H1 (cell line): ENCODE data around the gene ZNF511. TPM values are rescaled to one million over a fixed set of nuclear protein-coding genes. Genes with fewer than 3 reads are reported as not detected.

Experiments
- BCL11A ChIP-seq, 2 experiments: IDR thresholded peaks; one replicate each; pipeline ENCODE4 v1.6.1; 2011; ENCODE audit warnings: low read depth in 2 of 2, low read length in 2 of 2, mild to moderate bottlenecking in 2 of 2
- EP300 ChIP-seq, 2 experiments: IDR thresholded peaks; 1 replicate in 1 of 2; 2 replicates in 1 of 2; pipeline ENCODE4 v1.6.1; 2011 to 2012; ENCODE audit warnings: low read depth in 2 of 2, low read length in 2 of 2, mild to moderate bottlenecking in 2 of 2, borderline replicate concordance in 1 of 2, inconsistent platforms in 1 of 2, moderate library complexity in 1 of 2
- GTF2F1 ChIP-seq: IDR thresholded peaks from 2 replicates; pipeline ENCODE4 v1.6.1; 2012; ENCODE audit warnings: low read depth, low read length, improper control_type of control experiment, borderline replicate concordance
- RAD21 ChIP-seq, 2 experiments: IDR thresholded peaks in 1 of 2; conservative IDR thresholded peaks in 1 of 2; 2 replicates each; pipeline ENCODE4 v1.6.1; 2011; ENCODE audit warnings: low read depth in 2 of 2, low read length in 2 of 2, improper control_type of control experiment in 1 of 2, inconsistent platforms in 1 of 2, mild to moderate bottlenecking in 1 of 2, moderate library complexity in 1 of 2
- TCF12 ChIP-seq: IDR thresholded peaks from 2 replicates; pipeline ENCODE4 v1.6.1; 2011; ENCODE audit warnings: low read depth, mild to moderate bottlenecking, low read length
- polyA plus RNA-seq, 7 experiments: library from polyadenylated mRNA; depleted of rRNA in 3 of 7; stranded (reverse) in 5 of 7; unstranded in 2 of 7; fragments of >200 nt in 5 of 7; fragments of 200-250 nt in 2 of 7; gene quantifications; 1 replicate in 5 of 7; 2 replicates in 1 of 7; 4 replicates in 1 of 7; pipeline versions ENCODE4 v1.2.1 to v1.2.3, GENCODE V29; 2011 to 2013; ENCODE audit warnings: missing spikeins in 2 of 7, mixed read lengths in 2 of 7
- total RNA-seq: library from RNA; stranded (reverse); fragmentation: NEBNext Ultra II Directional; extraction: Animal tissue kit (Norgen Biotek cat#: 25700); gene quantifications from 2 replicates; pipeline ENCODE4 v1.2.1, GENCODE V29; 2021
- TF ChIP-seq, protein P1 (sequence below): IDR thresholded peaks from 2 replicates; pipeline ENCODE4 v1.6.1; 2012; ENCODE audit warnings: inconsistent platforms
- TF ChIP-seq, protein P2 (sequence below): IDR thresholded peaks from 2 replicates; pipeline ENCODE4 v1.6.1; 2012; ENCODE audit warnings: low read length, inconsistent platforms
- TF ChIP-seq, protein P3 (sequence below): IDR thresholded peaks from 2 replicates; pipeline ENCODE4 v1.6.1; 2011; ENCODE audit warnings: low read length, improper control_type of control experiment

ZNF511 gene
- total and polyA plus RNA-seq, 2 of the 8 experiments (the other 6 are each of a cell fraction or from before 2014, with no cell fraction given): 55.4 to 71.7 TPM

DNA sequence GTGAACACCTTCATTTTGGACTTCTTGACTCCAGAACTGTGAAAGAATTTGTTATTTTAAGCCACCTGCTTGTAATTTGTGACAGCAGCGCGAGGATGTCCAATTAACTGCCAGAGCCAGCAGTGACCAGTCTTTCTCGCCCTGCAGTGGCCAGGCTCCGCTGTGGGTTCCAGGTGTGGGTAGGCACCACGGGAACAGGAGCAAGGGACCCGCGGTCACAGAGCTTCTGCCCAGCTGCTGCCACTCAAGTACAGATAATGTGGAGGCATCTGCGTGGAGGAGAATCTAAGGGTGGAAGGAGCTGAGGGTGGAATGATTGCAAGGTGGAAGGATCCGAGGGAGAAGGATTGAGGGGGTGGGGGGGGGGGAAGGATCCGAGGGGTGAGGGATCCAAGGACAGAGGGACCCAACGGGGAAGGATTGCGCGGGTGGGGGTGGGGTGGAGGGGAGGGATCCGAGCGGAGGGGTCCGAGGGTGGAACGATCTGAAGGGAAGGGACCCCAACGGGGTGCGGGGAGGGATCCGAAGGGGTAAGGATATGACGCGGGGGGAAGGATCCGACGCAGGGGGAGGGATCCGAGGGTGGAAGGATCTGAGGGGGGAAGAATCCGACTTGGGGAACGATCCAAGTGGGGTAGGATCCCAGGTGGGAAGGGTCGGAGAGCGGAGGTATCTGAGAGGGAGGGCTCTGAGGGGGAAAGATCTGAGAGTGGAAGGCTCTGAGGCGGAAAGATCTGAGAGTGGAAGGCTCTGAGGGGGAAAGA lies 24.4 kb downstream of the ZNF511 start (continued):
- TF ChIP-seq GTF2F1 (no peak), BCL11A (IDR thresholded peaks at IDR 0.05; ENCODE audit: low read depth in 2 of 2, low read length in 2 of 2) (no peak), RAD21 (IDR thresholded peaks at IDR 0.05 in 1 of 2, conservative IDR thresholded peaks at IDR 0.05 in 1 of 2; ENCODE audit: low read depth in 2 of 2, low read length in 2 of 2) (no peak), TCF12 (no peak), EP300 (IDR thresholded peaks at IDR 0.05; ENCODE audit: borderline replicate concordance in 1 of 2, low read depth in 2 of 2, low read length in 2 of 2) (no peak)
- TF ChIP-seq, protein P1, sequence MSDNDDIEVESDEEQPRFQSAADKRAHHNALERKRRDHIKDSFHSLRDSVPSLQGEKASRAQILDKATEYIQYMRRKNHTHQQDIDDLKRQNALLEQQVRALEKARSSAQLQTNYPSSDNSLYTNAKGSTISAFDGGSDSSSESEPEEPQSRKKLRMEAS: no peak
- TF ChIP-seq, protein P2, sequence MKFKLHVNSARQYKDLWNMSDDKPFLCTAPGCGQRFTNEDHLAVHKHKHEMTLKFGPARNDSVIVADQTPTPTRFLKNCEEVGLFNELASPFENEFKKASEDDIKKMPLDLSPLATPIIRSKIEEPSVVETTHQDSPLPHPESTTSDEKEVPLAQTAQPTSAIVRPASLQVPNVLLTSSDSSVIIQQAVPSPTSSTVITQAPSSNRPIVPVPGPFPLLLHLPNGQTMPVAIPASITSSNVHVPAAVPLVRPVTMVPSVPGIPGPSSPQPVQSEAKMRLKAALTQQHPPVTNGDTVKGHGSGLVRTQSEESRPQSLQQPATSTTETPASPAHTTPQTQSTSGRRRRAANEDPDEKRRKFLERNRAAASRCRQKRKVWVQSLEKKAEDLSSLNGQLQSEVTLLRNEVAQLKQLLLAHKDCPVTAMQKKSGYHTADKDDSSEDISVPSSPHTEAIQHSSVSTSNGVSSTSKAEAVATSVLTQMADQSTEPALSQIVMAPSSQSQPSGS: no peak
- TF ChIP-seq, protein P3, sequence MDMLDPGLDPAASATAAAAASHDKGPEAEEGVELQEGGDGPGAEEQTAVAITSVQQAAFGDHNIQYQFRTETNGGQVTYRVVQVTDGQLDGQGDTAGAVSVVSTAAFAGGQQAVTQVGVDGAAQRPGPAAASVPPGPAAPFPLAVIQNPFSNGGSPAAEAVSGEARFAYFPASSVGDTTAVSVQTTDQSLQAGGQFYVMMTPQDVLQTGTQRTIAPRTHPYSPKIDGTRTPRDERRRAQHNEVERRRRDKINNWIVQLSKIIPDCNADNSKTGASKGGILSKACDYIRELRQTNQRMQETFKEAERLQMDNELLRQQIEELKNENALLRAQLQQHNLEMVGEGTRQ: no peak
